ENCODE results near the gene NDUFA6. TPM values are rescaled to one million over a fixed set of nuclear protein-coding genes. Genes with fewer than 3 reads are reported as not detected.
"Not testable (repeated sequence)": the region's sequence is repeated elsewhere in the genome, so short reads cannot be mapped to it uniquely, and the experiment has no call there.

The NDUFA6 gene
- total RNA-seq, 1 experiment from 2014 or later = 83.4 TPM

GRCh38 chr22:42112793-42113192 lies 22.2 kb upstream of the NDUFA6 start:
- not testable (repeated sequence) for DNase-seq (ENCODE audit: low read depth)

- DNase-seq (ENCODE audit: low read depth) = no peak
These were observed 21.2 kb upstream of the NDUFA6 start for GRCh38 chr22:42111798-42112197.

- no peak for DNase-seq (ENCODE audit: low read depth)
These were observed 18.3 kb upstream of the NDUFA6 start for GRCh38 chr22:42108848-42109247.

- not testable (repeated sequence) for DNase-seq (ENCODE audit: low read depth)
These were observed 13.8 kb upstream of the NDUFA6 start for GRCh38 chr22:42104332-42104860.

GRCh38 chr22:42101199-42101598 lies 10.6 kb upstream of the NDUFA6 start:
- DNase-seq (ENCODE audit: low read depth) = no peak

- DNase-seq (ENCODE audit: low read depth) = no peak
These were observed 847 bp upstream of the NDUFA6 start for GRCh38 chr22:42091455-42091782.

GRCh38 chr22:42086051-42086450 lies 4.5 kb downstream of the NDUFA6 start:
- no peak for DNase-seq (ENCODE audit: low read depth)

GRCh38 chr22:42084874-42085273 lies 5.7 kb downstream of the NDUFA6 start:
- DNase-seq (ENCODE audit: low read depth) = no peak

GRCh38 chr22:42083119-42083518 lies 7.5 kb downstream of the NDUFA6 start:
- no peak for DNase-seq (ENCODE audit: low read depth)

- DNase-seq (ENCODE audit: low read depth) = peak; percentile 17
These were observed 10.3 kb downstream of the NDUFA6 start for GRCh38 chr22:42080287-42080686.

- DNase-seq (ENCODE audit: low read depth) = peak; percentile 96
These were observed 11.0 kb downstream of the NDUFA6 start, which contains the start of gene SMDT1 for GRCh38 chr22:42079319-42080251. Gene SMDT1, plus strand, starts transcription at chr22:42079700. Its CDS starts 69 bp downstream, at chr22:42079769.

- no peak for DNase-seq (ENCODE audit: low read depth)
These were observed 11.9 kb downstream of the NDUFA6 start for GRCh38 chr22:42078469-42079318.

- no peak for DNase-seq (ENCODE audit: low read depth)
These were observed 13.0 kb downstream of the NDUFA6 start for GRCh38 chr22:42077486-42078125.

GRCh38 chr22:42076764-42077485 lies 13.6 kb downstream of the NDUFA6 start:
- DNase-seq (ENCODE audit: low read depth) = no peak

- no peak for DNase-seq (ENCODE audit: low read depth)
These were observed 15.5 kb downstream of the NDUFA6 start for GRCh38 chr22:42074846-42075676.

- DNase-seq (ENCODE audit: low read depth) = no peak
These were observed 16.3 kb downstream of the NDUFA6 start, which contains the start of gene PHETA2 for GRCh38 chr22:42074132-42074811. Gene PHETA2, plus strand, starts transcription at chr22:42074248. Its CDS starts 3,046 bp downstream, at chr22:42077294.

GRCh38 chr22:42073621-42074041 lies 16.9 kb downstream of the NDUFA6 start:
- no peak for DNase-seq (ENCODE audit: low read depth)

GRCh38 chr22:42072606-42073330 lies 17.8 kb downstream of the NDUFA6 start:
- DNase-seq (ENCODE audit: low read depth) = no peak

- DNase-seq (ENCODE audit: low read depth) = not testable (repeated sequence)
These were observed 19.1 kb downstream of the NDUFA6 start for GRCh38 chr22:42071508-42071907.

All from M059J (cell line).